BLaER1 treated with 17β-estradiol and CSF1 and Interleukin-3, amounts not matched to agents 10 nM and 100 nM (cell line): ENCODE data around the gene NECAB2.

Source experiments
- H3K27ac ChIP-seq, 11 experiments: shearing (Covaris generic); formaldehyde crosslinking; 2 replicates each; pipeline ENCODE4 v1.8.1; 2022
- H3K27me3 ChIP-seq, 11 experiments: shearing (Covaris generic); formaldehyde crosslinking; 2 replicates each; pipeline ENCODE4 v1.8.1; 2022
- H3K36me3 ChIP-seq, 11 experiments: shearing (Covaris generic); formaldehyde crosslinking; 2 replicates each; pipeline ENCODE4 v1.8.1; 2022
- H3K4me1 ChIP-seq, 10 experiments: shearing (Covaris generic); formaldehyde crosslinking; 2 replicates each; pipeline ENCODE4 v1.8.1; 2022
- H3K4me2 ChIP-seq, 11 experiments: shearing (Covaris generic); formaldehyde crosslinking; 2 replicates each; pipeline ENCODE4 v1.8.1; 2022
- H3K4me3 ChIP-seq, 10 experiments: shearing (Covaris generic); formaldehyde crosslinking; 2 replicates each; pipeline ENCODE4 v1.8.1; 2022
- H3K9ac ChIP-seq, 11 experiments: shearing (Covaris generic); formaldehyde crosslinking; 2 replicates each; pipeline ENCODE4 v1.8.1; 2022
- H3K9me3 ChIP-seq, 11 experiments: shearing (Covaris generic); formaldehyde crosslinking; replicated peaks in 1 of 11; 2 replicates each; pipeline ENCODE4 v1.8.1; 2022
- H4K20me1 ChIP-seq, 11 experiments: shearing (Covaris generic); formaldehyde crosslinking; 2 replicates each; pipeline ENCODE4 v1.8.1; 2022
- Cebpa-rat ChIP-seq, 11 experiments: shearing (Covaris generic); IDR thresholded peaks; 2 replicates each; pipeline ENCODE4 v1.8.1; 2022

Gene NECAB2

GRCh38 chr16:83971165-83972130, 3.4 kb downstream of the NECAB2 start:
- no peak overlapping the region for H3K9ac ChIP-seq
- no peak overlapping the region for H3K27ac ChIP-seq
- H3K4me2 ChIP-seq = 0 out of 22 replicates have a peak overlapping the region, but pooled peaks of 1 of the 11 experiments have one; percentile 15
- peaks cover 14 to 37% (median 24%) of the 10 kb centered on the region in 11 experiments for H3K27me3 ChIP-seq
- peaks cover 0 to 28% (median 0%) of the 10 kb centered on the region in 11 experiments; a peak in 6 of 22 replicates for H4K20me1 ChIP-seq
- H3K36me3 ChIP-seq = no peaks in the 10 kb centered on the region
- H3K4me3 ChIP-seq = no peak overlapping the region
- peaks cover 0 to 12% (median 3%) of the 10 kb centered on the region in 10 experiments; a peak in 6 of 20 replicates for H3K4me1 ChIP-seq
- H3K9me3 ChIP-seq = no peaks in the 10 kb centered on the region
- TF ChIP-seq Cebpa-rat (IDR thresholded peaks at IDR 0.05) = no peak

- no peak overlapping the region for H3K27ac ChIP-seq
- peaks cover 0 to 12% (median 3%) of the 10 kb centered on the region in 10 experiments; a peak in 6 of 20 replicates for H3K4me1 ChIP-seq
- no peaks in the 10 kb centered on the region for H3K36me3 ChIP-seq
- TF ChIP-seq Cebpa-rat (IDR thresholded peaks at IDR 0.05) = no peak
- H4K20me1 ChIP-seq = peaks cover 0 to 28% (median 0%) of the 10 kb centered on the region in 11 experiments; a peak in 6 of 22 replicates
- no peak overlapping the region for H3K4me3 ChIP-seq
- H3K9ac ChIP-seq = no peak overlapping the region
- H3K27me3 ChIP-seq = peaks cover 14 to 37% (median 24%) of the 10 kb centered on the region in 11 experiments
- H3K9me3 ChIP-seq = peaks cover 0 to 5% (median 2%) of the 10 kb centered on the region in 11 experiments; a peak in 12 of 22 replicates
- H3K4me2 ChIP-seq = no peak overlapping the region
These were observed 4.4 kb downstream of the NECAB2 start for GRCh38 chr16:83972256-83973008.

- peaks cover 0 to 12% (median 3%) of the 10 kb centered on the region in 10 experiments; a peak in 6 of 20 replicates for H3K4me1 ChIP-seq
- no peaks in the 10 kb centered on the region for H3K36me3 ChIP-seq
- H3K27ac ChIP-seq = no peak overlapping the region
- H4K20me1 ChIP-seq = peaks cover 0 to 28% (median 0%) of the 10 kb centered on the region in 11 experiments; a peak in 6 of 22 replicates
- no peak for TF ChIP-seq Cebpa-rat (IDR thresholded peaks at IDR 0.05)
- H3K9ac ChIP-seq = no peak overlapping the region
- H3K4me3 ChIP-seq = no peak overlapping the region
- peaks cover 5 to 11% (median 9%) of the 10 kb centered on the region in 11 experiments for H3K9me3 ChIP-seq
- no peak overlapping the region for H3K4me2 ChIP-seq
- peaks cover 14 to 33% (median 20%) of the 10 kb centered on the region in 11 experiments for H3K27me3 ChIP-seq
These were observed 5.0 kb downstream of the NECAB2 start for GRCh38 chr16:83973077-83973476.

- no peaks in the 10 kb centered on the region; a peak in 1 of 22 replicates for H3K36me3 ChIP-seq
- H3K4me2 ChIP-seq = peak overlapping the region in 3 of 11 experiments; percentile 12 to 32 (median 29); a peak in 4 of 22 replicates
- H3K4me1 ChIP-seq = peaks cover 0 to 12% (median 3%) of the 10 kb centered on the region in 10 experiments; a peak in 6 of 20 replicates
- H3K27ac ChIP-seq = no peak overlapping the region
- peaks cover 10 to 26% (median 17%) of the 10 kb centered on the region in 11 experiments for H3K27me3 ChIP-seq
- no peak for TF ChIP-seq Cebpa-rat (IDR thresholded peaks at IDR 0.05)
- no peak overlapping the region for H3K4me3 ChIP-seq
- H3K9me3 ChIP-seq = peaks cover 12 to 18% (median 16%) of the 10 kb centered on the region in 11 experiments
- no peak overlapping the region for H3K9ac ChIP-seq
- H4K20me1 ChIP-seq = peaks cover 0 to 28% (median 0%) of the 10 kb centered on the region in 11 experiments; a peak in 6 of 22 replicates
These were observed 5.7 kb downstream of the NECAB2 start for GRCh38 chr16:83973581-83974385.

- Histone ChIP-seq H3K27me3 (peaks cover 5 to 20% (median 10%) of the 10 kb centered on the region in 11 experiments; a peak in 18 of 22 replicates), H4K20me1 (peaks cover 0 to 28% (median 0%) of the 10 kb centered on the region in 11 experiments; a peak in 6 of 22 replicates), H3K36me3 (no peaks in the 10 kb centered on the region; a peak in 1 of 22 replicates), H3K4me1 (peaks cover 0 to 12% (median 3%) of the 10 kb centered on the region in 10 experiments; a peak in 6 of 20 replicates), H3K4me2 (peak overlapping the region in 3 of 11 experiments; percentile 12 to 32 (median 29); a peak in 4 of 22 replicates), H3K9ac (no peak overlapping the region), H3K27ac (no peak overlapping the region), H3K4me3 (no peak overlapping the region), H3K9me3 (peaks cover 17 to 24% (median 22%) of the 10 kb centered on the region in 11 experiments)
- TF ChIP-seq Cebpa-rat (IDR thresholded peaks at IDR 0.05) = no peak
These were observed 6.4 kb downstream of the NECAB2 start for GRCh38 chr16:83974475-83974874.

- H3K27me3 ChIP-seq = peaks cover 0 to 7% (median 0%) of the 10 kb centered on the region in 11 experiments; a peak in 1 of 22 replicates
- peaks cover 0 to 26% (median 0%) of the 10 kb centered on the region in 11 experiments; a peak in 5 of 22 replicates for H4K20me1 ChIP-seq
- H3K9ac ChIP-seq = no peak overlapping the region
- H3K4me3 ChIP-seq = no peak overlapping the region
- no peaks in the 10 kb centered on the region; a peak in 1 of 22 replicates for H3K36me3 ChIP-seq
- no peak overlapping the region for H3K27ac ChIP-seq
- H3K9me3 ChIP-seq = peaks cover 17 to 24% (median 22%) of the 10 kb centered on the region in 11 experiments
- no peak overlapping the region for H3K4me2 ChIP-seq
- peaks cover 0 to 12% (median 3%) of the 10 kb centered on the region in 10 experiments; a peak in 6 of 20 replicates for H3K4me1 ChIP-seq
- no peak for TF ChIP-seq Cebpa-rat (IDR thresholded peaks at IDR 0.05)
These were observed 7.7 kb downstream of the NECAB2 start for GRCh38 chr16:83975590-83976260.

GRCh38 chr16:83977056-83977815, 9.2 kb downstream of the NECAB2 start:
- H3K36me3 ChIP-seq = no peaks in the 10 kb centered on the region; a peak in 1 of 22 replicates
- H3K4me3 ChIP-seq = no peak overlapping the region
- H3K9ac ChIP-seq = no peak overlapping the region
- H3K4me1 ChIP-seq = peaks cover 0 to 12% (median 3%) of the 10 kb centered on the region in 10 experiments; a peak in 5 of 20 replicates
- TF ChIP-seq Cebpa-rat (IDR thresholded peaks at IDR 0.05) = no peak
- H3K27ac ChIP-seq = no peak overlapping the region
- peaks cover 0 to 16% (median 0%) of the 10 kb centered on the region in 11 experiments; a peak in 3 of 22 replicates for H4K20me1 ChIP-seq
- no peaks in the 10 kb centered on the region for H3K27me3 ChIP-seq
- no peak overlapping the region for H3K4me2 ChIP-seq
- H3K9me3 ChIP-seq = peaks cover 17 to 24% (median 22%) of the 10 kb centered on the region in 11 experiments
